Testis (tissue), 3 donors: Measurements from ENCODE around the gene CYP21A2. TPM values are rescaled to one million over a fixed set of nuclear protein-coding genes. Genes with fewer than 3 reads are reported as not detected.
"Not testable (repeated sequence)": the region's sequence is repeated elsewhere in the genome, so short reads cannot be mapped to it uniquely, and the experiment has no call there.

Experiments
- DNase-seq: peaks from one replicate; pipeline ENCODE4 v3.0.0-alpha.2; 2019
- H3K27ac ChIP-seq, 2 donors: fragments of 200-600 bp; sonication (generic); one replicate each; pipeline ENCODE4 v1.5.1; 2019
- H3K27me3 ChIP-seq: fragments of 200-600 bp; sonication (generic); one replicate; pipeline ENCODE4 v1.5.1; 2019
- H3K36me3 ChIP-seq: fragments of 200-600 bp; sonication (generic); one replicate; pipeline ENCODE4 v1.5.1; 2017; ENCODE audit warnings: low read depth; ENCODE audit errors: missing control alignments
- H3K4me1 ChIP-seq: fragments of 200-600 bp; sonication (generic); one replicate; pipeline ENCODE4 v1.5.1; 2019
- H3K4me3 ChIP-seq, 2 donors: fragments of 200-600 bp; sonication (generic); one replicate each; pipeline ENCODE4 v1.5.1; 2017 to 2019
- H3K9me3 ChIP-seq: fragments of 200-600 bp; sonication (generic); one replicate; pipeline ENCODE4 v1.5.1; 2017
- CTCF ChIP-seq, 3 experiments: fragments of 450-650 bp in 2 of 3; fragments of 200-600 bp in 1 of 3; sonication (generic) in 1 of 3; IDR thresholded peaks; one replicate each; pipeline ENCODE4 v1.5.1; 2016 to 2019; ENCODE audit warnings: antibody characterized with exemption in 3 of 3, mild to moderate bottlenecking in 2 of 3, moderate library complexity in 1 of 3
- POLR2A ChIP-seq: fragments of 450-650 bp; IDR thresholded peaks from one replicate; pipeline ENCODE4 v1.6.1; 2017; ENCODE audit warnings: antibody characterized with exemption, mild to moderate bottlenecking, moderate library complexity
- WGBS, 2 donors: methylation state at CpG; one replicate each; pipeline ENCODE4 v1.1.5; 2018; 5-methylcytosine and 5-hydroxymethylcytosine counted together
- intact Hi-C: fragments of 100-400 bp; cut with DNase I; formaldehyde crosslinking; loops from one replicate; pipeline ENCODE4 v1.15.1; 2023; ENCODE audit warnings: low total_unique reads
- polyA plus RNA-seq: library from polyadenylated mRNA; stranded (reverse); fragments of 350-450 nt; fragmentation: Illumina TruSeq; extraction: RNeasy Lipid Tissue Mini Kit (QIAGEN cat#74804); gene quantifications from one replicate; pipeline ENCODE4 v1.2.3, GENCODE V29; 2014; ENCODE audit warnings: low read depth, low replicate concordance; ENCODE audit not compliant: insufficient read depth
- total RNA-seq, 2 donors: library from RNA; depleted of rRNA; stranded (reverse); fragments of >200 nt; gene quantifications; one replicate each; pipeline ENCODE4 v1.2.3, GENCODE V29; 2016

The CYP21A2 gene
- total and polyA plus RNA-seq, 3 donors from 2014 or later, result 0.81 to 1.7 (median 0.96) TPM

GRCh38 chr6:32047855-32048766 lies 9.9 kb downstream of the CYP21A2 start:
- Histone ChIP-seq H3K27me3 (no peaks in the 10 kb centered on the region), H3K36me3 (no peaks in the 10 kb centered on the region), H3K4me3 (no peak overlapping the region), H3K27ac (peak overlapping the region; percentile 34 to 75), H3K4me1 (peaks cover 20% of the 10 kb centered on the region), H3K9me3 (no peaks in the 10 kb centered on the region)
- WGBS, 2 donors, result 58 to 60% methylated on average over 25 to 32 of the region's 42 CpGs
- peak; percentile 68 to 89 (median 88) for TF ChIP-seq CTCF (IDR thresholded peaks at IDR 0.05)
- no peak for TF ChIP-seq POLR2A
- intact Hi-C loops, result no loop called here
- DNase-seq, result peak; percentile 80

DNA sequence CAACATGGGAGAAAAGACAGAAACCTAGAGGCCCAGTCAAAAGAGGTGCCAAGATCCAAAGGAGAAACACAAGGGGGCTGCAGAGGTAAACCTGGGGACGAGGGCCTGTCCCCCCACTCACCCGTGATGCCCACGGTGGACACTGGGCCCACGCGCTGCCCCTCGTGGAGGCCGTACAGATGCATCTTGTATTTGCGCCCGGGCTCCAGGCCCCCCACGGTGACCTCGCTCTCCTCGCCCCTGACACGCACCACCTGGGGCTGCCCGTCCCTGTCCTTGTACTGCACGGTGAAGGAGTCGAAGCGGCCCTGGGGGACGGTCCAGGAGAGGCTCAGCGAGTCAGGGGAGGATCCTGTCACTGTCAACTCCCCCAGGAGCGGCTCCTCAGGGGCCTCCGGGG lies 10.9 kb downstream of the CYP21A2 start:
- H3K4me3 ChIP-seq, DNase-seq, H3K36me3 ChIP-seq, intact Hi-C loops, H3K27me3 ChIP-seq, H3K9me3 ChIP-seq: not testable (repeated sequence)
- WGBS, 2 donors, result 67 to 90% methylated on average over 6 to 21 of the region's 21 CpGs
- H3K27ac ChIP-seq, result peak overlapping the region in 1 of 2 donors; percentile 68
- H3K4me1 ChIP-seq, result peaks cover 20% of the 10 kb centered on the region

GRCh38 chr6:32049736-32050135 lies 11.5 kb downstream of the CYP21A2 start:
- H3K36me3 ChIP-seq, intact Hi-C loops, DNase-seq, H3K27ac ChIP-seq, H3K4me3 ChIP-seq, H3K9me3 ChIP-seq, H3K27me3 ChIP-seq: not testable (repeated sequence)
- 92 to 93% methylated on average over 1 to 5 of the region's 11 CpGs for WGBS, 2 donors
- H3K4me1 ChIP-seq, result peaks cover 20% of the 10 kb centered on the region

DNA sequence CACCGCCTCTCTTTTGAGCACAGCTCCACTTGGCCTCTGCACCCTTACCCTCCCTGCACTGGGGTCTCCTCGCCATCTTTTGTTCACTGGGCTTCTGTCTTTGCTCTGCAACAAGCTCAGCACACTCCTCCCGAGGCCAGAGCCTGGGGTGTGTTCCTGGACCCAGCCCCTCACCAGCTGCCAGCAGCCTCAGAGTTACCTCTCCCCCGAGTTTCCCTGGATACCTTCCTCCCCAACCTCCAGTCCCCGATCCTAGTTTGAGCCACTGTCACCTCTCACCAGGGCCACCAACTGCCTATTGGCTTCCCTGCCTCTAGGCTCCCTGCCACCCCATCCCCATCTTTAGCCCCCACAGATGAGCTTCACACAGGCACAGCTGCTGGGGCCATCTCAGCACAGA lies 12.3 kb downstream of the CYP21A2 start:
- TF ChIP-seq CTCF (IDR thresholded peaks at IDR 0.05) (no peak), POLR2A (no peak)
- DNase-seq, result no peak
- Histone ChIP-seq H3K27me3 (no peaks in the 10 kb centered on the region), H3K4me1 (peaks cover 20% of the 10 kb centered on the region), H3K36me3 (no peaks in the 10 kb centered on the region), H3K4me3 (no peak overlapping the region), H3K27ac (no peak overlapping the region), H3K9me3 (no peaks in the 10 kb centered on the region)
- 80 to 91% methylated on average over 5 of the region's 5 CpGs for WGBS, 2 donors
- intact Hi-C loops, result no loop called here

GRCh38 chr6:32052626-32053025 lies 14.4 kb downstream of the CYP21A2 start:
- H3K27ac ChIP-seq, H3K27me3 ChIP-seq, H3K4me1 ChIP-seq, H3K9me3 ChIP-seq, H3K36me3 ChIP-seq, H3K4me3 ChIP-seq, intact Hi-C loops, DNase-seq: not testable (repeated sequence)
- 77 to 80% methylated on average over 20 of the region's 20 CpGs for WGBS, 2 donors

- H3K4me1 ChIP-seq, H3K27ac ChIP-seq, intact Hi-C loops, H3K36me3 ChIP-seq, H3K4me3 ChIP-seq, DNase-seq, H3K27me3 ChIP-seq, H3K9me3 ChIP-seq: not testable (repeated sequence)
- WGBS, 2 donors, result 95 to 96% methylated on average over 9 to 13 of the region's 13 CpGs
These were observed 15.1 kb downstream of the CYP21A2 start for GRCh38 chr6:32053314-32053713.

- H3K9me3 ChIP-seq, DNase-seq, H3K27ac ChIP-seq, H3K27me3 ChIP-seq, H3K36me3 ChIP-seq, H3K4me3 ChIP-seq, intact Hi-C loops, H3K4me1 ChIP-seq: not testable (repeated sequence)
- 93% methylated on average over 21 of the region's 21 CpGs for WGBS, 2 donors
These were observed 17.5 kb downstream of the CYP21A2 start for GRCh38 chr6:32055756-32056155.
